Activated naive CD8-positive, alpha-beta T cell treated with anti-CD3 and anti-CD28 coated beads, Interleukin-2, amount 10 ng/mL, durations not matched to agents 7 days and 5 days (primary cell): ENCODE measurements around the gene OVCA2. TPM values are rescaled to one million over a fixed set of nuclear protein-coding genes. Genes with fewer than 3 reads are reported as not detected.
"Not testable (repeated sequence)": the region's sequence is repeated elsewhere in the genome, so short reads cannot be mapped to it uniquely, and the experiment has no call there.

Experiments
- ATAC-seq: fragments of 150-1000 bp; cut with Tn5 transposase; one replicate; pipeline ENCODE4 v1.10.0; 2021; ENCODE audit warnings: low read depth, moderate library complexity
- POLR2A ChIA-PET: fragments of 350-600 bp; sonication (Branson Sonifier 250); formaldehyde crosslinking; loops from one replicate; lab custom pipeline; 2021; ENCODE audit warnings: antibody characterized with exemption; lab: Charles Lee
- DNase-seq: peaks from one replicate; pipeline ENCODE4 v3.0.0; 2021
- H3K27ac Mint-ChIP-seq: one replicate; pipeline ENCODE4 v1.8.0; 2022; ENCODE audit warnings: mild to moderate bottlenecking, mixed read lengths
- H3K27me3 Mint-ChIP-seq: one replicate; pipeline ENCODE4 v1.8.0; 2022; ENCODE audit warnings: mild to moderate bottlenecking, moderate library complexity, mixed read lengths
- H3K36me3 Mint-ChIP-seq: one replicate; pipeline ENCODE4 v1.8.0; 2021; ENCODE audit warnings: mild to moderate bottlenecking, mixed read lengths
- H3K4me1 Mint-ChIP-seq: one replicate; pipeline ENCODE4 v1.8.0; 2021; ENCODE audit warnings: mixed read lengths
- H3K4me3 Mint-ChIP-seq: one replicate; pipeline ENCODE4 v1.8.0; 2022; ENCODE audit warnings: mild to moderate bottlenecking, moderate library complexity, mixed read lengths
- H3K9me3 Mint-ChIP-seq: one replicate; pipeline ENCODE4 v1.8.0; 2021; ENCODE audit warnings: mixed read lengths
- total RNA-seq, 2 experiments: library from RNA; stranded (reverse); gene quantifications; one replicate each; pipeline ENCODE4 v1.2.3, GENCODE V29; 2021

Gene OVCA2
- total RNA-seq, 2 experiments from 2014 or later, result 32.0 to 35.5 TPM

GRCh38 chr17:2004435-2004952, 37.3 kb upstream of the OVCA2 start:
- peaks cover under 1% of the 10 kb centered on the region for H3K4me1 Mint-ChIP-seq
- no peak overlapping the region for H3K4me3 Mint-ChIP-seq
- H3K9me3 Mint-ChIP-seq, result no peaks in the 10 kb centered on the region
- H3K27ac Mint-ChIP-seq, result no peak overlapping the region
- no peaks in the 10 kb centered on the region for H3K36me3 Mint-ChIP-seq
- ATAC-seq (no peak), DNase-seq (no peak)
- H3K27me3 Mint-ChIP-seq, result peaks cover 8% of the 10 kb centered on the region
- POLR2A ChIA-PET, result no interaction called here

GRCh38 chr17:2008332-2009126, 33.3 kb upstream of the OVCA2 start:
- no peaks in the 10 kb centered on the region for H3K36me3 Mint-ChIP-seq
- DNase-seq, result no peak
- no peaks in the 10 kb centered on the region for H3K9me3 Mint-ChIP-seq
- H3K27me3 Mint-ChIP-seq, result peaks cover 2% of the 10 kb centered on the region
- POLR2A ChIA-PET, result no interaction called here
- no peak for ATAC-seq
- H3K4me1 Mint-ChIP-seq, result no peaks in the 10 kb centered on the region
- no peak overlapping the region for H3K4me3 Mint-ChIP-seq
- H3K27ac Mint-ChIP-seq, result no peak overlapping the region

- H3K9me3 Mint-ChIP-seq, result no peaks in the 10 kb centered on the region
- H3K4me1 Mint-ChIP-seq, result no peaks in the 10 kb centered on the region
- H3K4me3 Mint-ChIP-seq, result no peak overlapping the region
- H3K27ac Mint-ChIP-seq, result no peak overlapping the region
- ATAC-seq (no peak), DNase-seq (no peak)
- H3K36me3 Mint-ChIP-seq, result no peaks in the 10 kb centered on the region
- POLR2A ChIA-PET, result interaction anchor here (0.7 kb wide), 1 partner anchor 41 kb away, joined by 5 read pairs; no protein-coding TSS in a partner anchor
- peaks cover 2% of the 10 kb centered on the region for H3K27me3 Mint-ChIP-seq
Measured at GRCh38 chr17:2009737-2010136, 32.1 kb upstream of the OVCA2 start.

- no peaks in the 10 kb centered on the region for H3K9me3 Mint-ChIP-seq
- ATAC-seq (no peak), DNase-seq (no peak)
- H3K4me1 Mint-ChIP-seq, result no peaks in the 10 kb centered on the region
- no peak overlapping the region for H3K4me3 Mint-ChIP-seq
- POLR2A ChIA-PET, result interaction anchor here (0.8 kb wide), 1 partner anchor 12 kb away, joined by 3 read pairs; no protein-coding TSS in a partner anchor
- H3K27me3 Mint-ChIP-seq, result peaks cover 2% of the 10 kb centered on the region
- H3K36me3 Mint-ChIP-seq, result no peaks in the 10 kb centered on the region
- H3K27ac Mint-ChIP-seq, result no peak overlapping the region
Measured at GRCh38 chr17:2011411-2012371, 30.1 kb upstream of the OVCA2 start.

GRCh38 chr17:2012499-2012898, 29.3 kb upstream of the OVCA2 start:
- Mint-ChIP-seq H3K36me3 (no peaks in the 10 kb centered on the region), H3K27me3 (peaks cover 2% of the 10 kb centered on the region), H3K27ac (no peak overlapping the region), H3K9me3 (no peaks in the 10 kb centered on the region), H3K4me1 (no peaks in the 10 kb centered on the region), H3K4me3 (no peak overlapping the region)
- ATAC-seq (no peak), DNase-seq (no peak)
- POLR2A ChIA-PET, result no interaction called here

- H3K4me3 Mint-ChIP-seq, H3K27me3 Mint-ChIP-seq, H3K36me3 Mint-ChIP-seq, DNase-seq, H3K9me3 Mint-ChIP-seq, H3K4me1 Mint-ChIP-seq, POLR2A ChIA-PET, ATAC-seq, H3K27ac Mint-ChIP-seq: not testable (repeated sequence)
Measured at GRCh38 chr17:2013220-2013993, 28.4 kb upstream of the OVCA2 start.

- POLR2A ChIA-PET, result no interaction called here
- Mint-ChIP-seq H3K4me3 (no peak overlapping the region), H3K27me3 (peaks cover 6% of the 10 kb centered on the region), H3K4me1 (no peaks in the 10 kb centered on the region), H3K36me3 (no peaks in the 10 kb centered on the region), H3K27ac (no peak overlapping the region), H3K9me3 (no peaks in the 10 kb centered on the region)
- DNase-seq (no peak), ATAC-seq (no peak)
Measured at GRCh38 chr17:2013994-2014317, 27.9 kb upstream of the OVCA2 start.

GRCh38 chr17:2015314-2015713, 26.5 kb upstream of the OVCA2 start:
- POLR2A ChIA-PET, result no interaction called here
- no peak for ATAC-seq
- Mint-ChIP-seq H3K9me3 (no peaks in the 10 kb centered on the region), H3K36me3 (no peaks in the 10 kb centered on the region), H3K4me3 (no peak overlapping the region), H3K4me1 (no peaks in the 10 kb centered on the region), H3K27ac (no peak overlapping the region), H3K27me3 (peaks cover 17% of the 10 kb centered on the region)
- DNase-seq, result no peak

- ATAC-seq, result no peak
- POLR2A ChIA-PET, result no interaction called here
- no peaks in the 10 kb centered on the region for H3K36me3 Mint-ChIP-seq
- H3K27me3 Mint-ChIP-seq, result peaks cover 24% of the 10 kb centered on the region
- no peak overlapping the region for H3K27ac Mint-ChIP-seq
- no peaks in the 10 kb centered on the region for H3K4me1 Mint-ChIP-seq
- H3K4me3 Mint-ChIP-seq, result no peak overlapping the region
- DNase-seq, result no peak
- H3K9me3 Mint-ChIP-seq, result no peaks in the 10 kb centered on the region
Measured at GRCh38 chr17:2016494-2016893, 25.3 kb upstream of the OVCA2 start.

- Mint-ChIP-seq H3K4me3 (no peak overlapping the region), H3K36me3 (no peaks in the 10 kb centered on the region), H3K9me3 (no peaks in the 10 kb centered on the region), H3K27ac (no peak overlapping the region), H3K4me1 (no peaks in the 10 kb centered on the region), H3K27me3 (peaks cover 26% of the 10 kb centered on the region)
- DNase-seq (no peak), ATAC-seq (no peak)
- POLR2A ChIA-PET, result no interaction called here
Measured at GRCh38 chr17:2017274-2017941, 24.4 kb upstream of the OVCA2 start.

GRCh38 chr17:2018716-2019510, 22.9 kb upstream of the OVCA2 start:
- POLR2A ChIA-PET, result no interaction called here
- no peaks in the 10 kb centered on the region for H3K4me1 Mint-ChIP-seq
- ATAC-seq, result no peak

GRCh38 chr17:2019723-2020122, 22.1 kb upstream of the OVCA2 start:
- no peak overlapping the region for H3K27ac Mint-ChIP-seq
- H3K4me3 Mint-ChIP-seq, result no peak overlapping the region
- no peak for ATAC-seq
- H3K27me3 Mint-ChIP-seq, result peaks cover 38% of the 10 kb centered on the region
- no peaks in the 10 kb centered on the region for H3K36me3 Mint-ChIP-seq
- POLR2A ChIA-PET, result no interaction called here
- H3K9me3 Mint-ChIP-seq, result no peaks in the 10 kb centered on the region
- no peak for DNase-seq
- H3K4me1 Mint-ChIP-seq, result no peaks in the 10 kb centered on the region

More at GRCh38 chr17:2018716-2019510, 22.9 kb upstream of the OVCA2 start:
- Mint-ChIP-seq H3K27ac (no peak overlapping the region), H3K36me3 (no peaks in the 10 kb centered on the region), H3K4me3 (no peak overlapping the region), H3K27me3 (peaks cover 36% of the 10 kb centered on the region), H3K9me3 (no peaks in the 10 kb centered on the region)
- DNase-seq, result no peak
